RWPE2 (cell line): ENCODE results near the gene NFKBIZ.

Source experiments
- ATAC-seq: fragments of 200-7000 bp; cut with Tn5 transposase; 3 replicates; pipeline ENCODE4 v1.9.1; 2021; ENCODE audit warnings: low read depth
- DNase-seq: peaks from one replicate; pipeline ENCODE4 v3.0.0-alpha.2; 2020; ENCODE audit warnings: low spot score
- H3K27ac ChIP-seq: fragments of 450-650 bp; 2 replicates; pipeline ENCODE4 v1.5.1; 2017; ENCODE audit warnings: mild to moderate bottlenecking; ENCODE audit not compliant: poor library complexity, severe bottlenecking
- H3K27me3 ChIP-seq: fragments of 250-450 bp; sonication (Bioruptor Pico); 2 replicates; pipeline ENCODE4 v1.5.1; 2021; ENCODE audit warnings: mild to moderate bottlenecking, moderate library complexity; ENCODE audit not compliant: insufficient read depth, poor library complexity, severe bottlenecking
- H3K36me3 ChIP-seq: fragments of 250-450 bp; sonication (Bioruptor Pico); 2 replicates; pipeline ENCODE4 v1.5.1; 2020; ENCODE audit warnings: low read depth, mild to moderate bottlenecking, moderate library complexity
- H3K4me1 ChIP-seq: fragments of 250-450 bp; sonication (Bioruptor Pico); 2 replicates; pipeline ENCODE4 v1.5.1; 2021; ENCODE audit warnings: mild to moderate bottlenecking, moderate library complexity; ENCODE audit not compliant: insufficient read depth, poor library complexity, severe bottlenecking
- H3K4me3 ChIP-seq: fragments of 250-450 bp; sonication (Bioruptor Pico); 2 replicates; pipeline ENCODE4 v1.5.1; 2021; ENCODE audit warnings: mild to moderate bottlenecking, moderate library complexity; ENCODE audit not compliant: severe bottlenecking
- H3K9me3 ChIP-seq: fragments of 250-450 bp; sonication (Bioruptor Pico); 2 replicates; pipeline ENCODE4 v1.5.1; 2021; ENCODE audit warnings: mild to moderate bottlenecking, moderate library complexity; ENCODE audit not compliant: severe bottlenecking
- TF ChIP-seq, protein P1 (sequence below): fragments of 450-650 bp; IDR thresholded peaks from one replicate; pipeline ENCODE4 v1.5.1; 2017; ENCODE audit warnings: mild to moderate bottlenecking, moderate library complexity; ENCODE audit not compliant: poor library complexity, severe bottlenecking

The NFKBIZ gene

GRCh38 chr3:101811875-101812274, 37.4 kb upstream of the NFKBIZ start:
- no peak overlapping the region for H3K4me3 ChIP-seq
- no peak overlapping the region for H3K27ac ChIP-seq
- H3K27me3 ChIP-seq: no peaks in the 10 kb centered on the region
- no peak for DNase-seq
- no peaks in the 10 kb centered on the region for H3K9me3 ChIP-seq
- peaks cover 6% of the 10 kb centered on the region for H3K4me1 ChIP-seq
- peaks cover 10% of the 10 kb centered on the region; the same call in 1 of the 2 replicates for H3K36me3 ChIP-seq
- ATAC-seq: no peak
- TF ChIP-seq, protein P1, sequence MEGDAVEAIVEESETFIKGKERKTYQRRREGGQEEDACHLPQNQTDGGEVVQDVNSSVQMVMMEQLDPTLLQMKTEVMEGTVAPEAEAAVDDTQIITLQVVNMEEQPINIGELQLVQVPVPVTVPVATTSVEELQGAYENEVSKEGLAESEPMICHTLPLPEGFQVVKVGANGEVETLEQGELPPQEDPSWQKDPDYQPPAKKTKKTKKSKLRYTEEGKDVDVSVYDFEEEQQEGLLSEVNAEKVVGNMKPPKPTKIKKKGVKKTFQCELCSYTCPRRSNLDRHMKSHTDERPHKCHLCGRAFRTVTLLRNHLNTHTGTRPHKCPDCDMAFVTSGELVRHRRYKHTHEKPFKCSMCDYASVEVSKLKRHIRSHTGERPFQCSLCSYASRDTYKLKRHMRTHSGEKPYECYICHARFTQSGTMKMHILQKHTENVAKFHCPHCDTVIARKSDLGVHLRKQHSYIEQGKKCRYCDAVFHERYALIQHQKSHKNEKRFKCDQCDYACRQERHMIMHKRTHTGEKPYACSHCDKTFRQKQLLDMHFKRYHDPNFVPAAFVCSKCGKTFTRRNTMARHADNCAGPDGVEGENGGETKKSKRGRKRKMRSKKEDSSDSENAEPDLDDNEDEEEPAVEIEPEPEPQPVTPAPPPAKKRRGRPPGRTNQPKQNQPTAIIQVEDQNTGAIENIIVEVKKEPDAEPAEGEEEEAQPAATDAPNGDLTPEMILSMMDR: no peak

DNA sequence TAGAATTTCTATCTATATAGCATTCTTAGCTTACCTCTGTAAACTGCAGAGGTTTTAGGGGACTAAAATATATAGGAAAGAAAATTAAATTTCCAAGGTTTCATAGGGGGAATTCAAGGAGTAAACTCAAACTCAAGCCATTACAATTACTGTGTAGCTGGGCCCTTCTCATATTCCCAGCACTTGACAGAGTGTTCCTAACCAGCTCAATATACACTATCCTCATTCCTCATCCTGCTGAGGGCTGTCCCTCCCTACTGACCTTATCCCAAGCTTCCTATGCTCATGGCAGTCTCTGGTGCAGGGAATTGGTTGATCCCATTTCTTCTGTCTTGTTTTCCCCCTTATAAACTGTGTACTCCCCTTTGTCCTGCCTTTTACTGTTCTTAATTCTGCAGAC, 36.4 kb upstream of the NFKBIZ start:
- Histone ChIP-seq H3K36me3 (peaks cover 8% of the 10 kb centered on the region), H3K27me3 (no peaks in the 10 kb centered on the region), H3K4me1 (peaks cover 6% of the 10 kb centered on the region), H3K9me3 (no peaks in the 10 kb centered on the region), H3K4me3 (no peak overlapping the region), H3K27ac (no peak overlapping the region)
- DNase-seq (no peak), ATAC-seq (no peak)
- TF ChIP-seq, protein P1: no peak

DNA sequence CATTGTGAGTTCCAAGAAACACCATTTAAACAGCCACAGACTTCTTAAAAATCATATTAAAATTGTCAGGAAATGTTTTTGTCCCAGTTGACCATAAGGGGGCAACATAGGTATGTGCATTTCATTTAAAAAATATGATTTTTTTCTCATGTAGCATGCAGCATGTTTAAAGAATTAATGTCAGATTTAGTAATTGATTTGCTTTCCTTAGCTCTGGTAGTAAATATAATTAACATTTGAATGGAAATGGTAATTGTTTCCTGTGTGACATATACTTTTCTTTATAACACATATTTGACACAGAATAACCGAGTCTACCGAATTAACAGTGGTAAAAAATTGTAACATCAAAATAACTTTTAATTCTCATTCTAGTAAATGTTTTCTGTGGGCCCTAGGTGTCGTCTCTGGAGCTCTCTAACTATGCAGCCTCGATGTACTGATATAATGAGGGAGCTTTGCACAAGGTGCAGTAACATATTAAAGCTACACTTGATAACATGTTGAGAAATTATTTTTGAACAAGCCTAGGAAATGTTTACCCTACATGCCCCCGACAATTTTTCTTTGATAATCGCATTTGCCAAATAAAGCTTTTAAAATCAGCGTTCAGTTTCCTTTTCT, 35.4 kb upstream of the NFKBIZ start:
- Histone ChIP-seq H3K27ac (no peak overlapping the region), H3K9me3 (no peaks in the 10 kb centered on the region), H3K36me3 (peaks cover 8% of the 10 kb centered on the region), H3K4me1 (peaks cover 6% of the 10 kb centered on the region), H3K27me3 (no peaks in the 10 kb centered on the region), H3K4me3 (no peak overlapping the region)
- DNase-seq: no peak
- ATAC-seq: no peak
- TF ChIP-seq, protein P1: peak; percentile 82

- Histone ChIP-seq H3K27me3 (no peaks in the 10 kb centered on the region), H3K4me3 (no peak overlapping the region), H3K36me3 (peaks cover 8% of the 10 kb centered on the region), H3K4me1 (peaks cover 6% of the 10 kb centered on the region), H3K9me3 (no peaks in the 10 kb centered on the region), H3K27ac (no peak overlapping the region)
- TF ChIP-seq, protein P1: no peak
- DNase-seq (no peak), ATAC-seq (no peak)
Observed at GRCh38 chr3:101814835-101815234, 34.5 kb upstream of the NFKBIZ start.

DNA sequence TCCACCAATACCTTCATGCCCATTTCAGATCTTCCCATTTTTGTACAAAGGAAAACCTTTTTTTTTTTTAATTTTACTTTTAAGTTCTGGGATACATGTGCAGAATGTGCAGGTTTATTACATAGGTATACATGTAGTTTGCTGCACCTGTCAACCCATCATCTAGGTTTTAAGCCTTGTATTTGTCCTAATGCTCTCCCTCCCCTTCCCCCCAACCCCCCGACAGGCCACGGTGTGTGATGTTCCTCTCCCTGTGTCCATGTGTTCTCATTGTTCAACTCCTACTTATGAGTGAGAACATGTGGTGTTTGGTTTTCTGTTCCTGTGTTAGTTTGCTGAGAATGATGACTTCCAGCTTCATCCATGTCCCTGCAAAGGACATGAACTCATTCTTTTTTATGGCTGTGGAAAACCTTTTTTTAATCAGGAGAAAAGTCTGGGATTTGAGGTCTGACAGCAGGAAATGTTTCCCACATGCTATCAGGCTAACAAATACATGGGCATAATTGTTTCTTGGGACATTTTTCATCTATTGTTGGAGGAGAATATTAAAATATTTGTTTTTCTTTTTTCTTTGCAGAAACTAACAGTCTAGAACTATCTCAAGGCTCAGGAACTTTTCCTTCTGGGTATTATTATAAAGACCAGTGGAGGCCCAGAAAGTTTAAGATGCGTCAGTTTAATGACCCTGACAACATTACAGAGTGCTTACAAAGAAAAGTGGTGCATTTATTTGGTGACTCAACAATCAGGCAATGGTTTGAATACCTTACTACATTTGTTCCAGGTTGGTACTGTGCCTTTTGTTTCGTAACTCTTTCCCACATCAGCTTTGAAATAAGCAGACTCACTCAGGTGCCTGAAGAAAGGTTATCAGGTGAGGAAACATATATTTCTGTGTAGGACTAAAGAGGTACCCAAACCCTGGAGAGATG, 32.8 kb upstream of the NFKBIZ start:
- DNase-seq (no peak), ATAC-seq (peak; percentile 90)
- TF ChIP-seq, protein P1: no peak
- Histone ChIP-seq H3K27ac (peak overlapping the region; percentile 27), H3K27me3 (no peaks in the 10 kb centered on the region), H3K4me1 (peaks cover 6% of the 10 kb centered on the region), H3K36me3 (peaks cover 8% of the 10 kb centered on the region), H3K9me3 (no peaks in the 10 kb centered on the region), H3K4me3 (no peak overlapping the region)
